Posterior cingulate gyrus (tissue), 11 donors: ENCODE results near the gene ROM1.
"Not testable (repeated sequence)": the region's sequence is repeated elsewhere in the genome, so short reads cannot be mapped to it uniquely, and the experiment has no call there.

Experiments
- DNase-seq, 10 donors: peaks; one replicate each; pipeline versions ENCODE4 v3.0.0 to v3.0.0-alpha.2; 2020 to 2021; ENCODE audit warnings: mixed read lengths in 3 of 10
- intact Hi-C: fragments of 100-400 bp; cut with DNase I; formaldehyde crosslinking; loops from one replicate; pipeline ENCODE4 v1.15.1; 2023

The ROM1 gene

GRCh38 chr11:62603776-62604299, 9.2 kb upstream of the ROM1 start:
- peak in 1 of 10 donors; percentile 38 for DNase-seq
- intact Hi-C loops = no loop called here

- intact Hi-C loops = no loop called here
- peak in 1 of 10 donors; percentile 40 for DNase-seq
These were observed 8.5 kb upstream of the ROM1 start for GRCh38 chr11:62604460-62605120.

GRCh38 chr11:62605467-62605866, 7.6 kb upstream of the ROM1 start:
- DNase-seq = peak in 1 of 10 donors; percentile 33
- intact Hi-C loops = no loop called here

GRCh38 chr11:62605902-62606301, 7.2 kb upstream of the ROM1 start:
- DNase-seq = peak in 1 of 10 donors; percentile 34
- intact Hi-C loops = no loop called here

- DNase-seq = peak in 1 of 10 donors; percentile 48
- intact Hi-C loops = no loop called here
These were observed 5.3 kb upstream of the ROM1 start for GRCh38 chr11:62607714-62608113.

GRCh38 chr11:62608776-62609175, 4.3 kb upstream of the ROM1 start:
- intact Hi-C loops = no loop called here
- DNase-seq = peak in 1 of 10 donors; percentile 51

GRCh38 chr11:62610403-62610802, 2.7 kb upstream of the ROM1 start:
- DNase-seq = no peak
- intact Hi-C loops = no loop called here

GRCh38 chr11:62610814-62611704, 2.0 kb upstream of the ROM1 start:
- intact Hi-C loops = no loop called here
- peak in 1 of 10 donors; percentile 43 for DNase-seq

- intact Hi-C loops = no loop called here
These were observed 1.2 kb upstream of the ROM1 start for GRCh38 chr11:62611705-62612365.

GRCh38 chr11:62613291-62613778, 278 bp downstream of the ROM1 start:
- intact Hi-C loops = loop anchor here (1.0 kb wide), 1 partner anchor 8 kb away; the partner anchor contains the start of gene B3GAT3
- DNase-seq = peak in 2 of 10 donors; percentile 13 to 87

More at GRCh38 chr11:62611705-62612365, 1.2 kb upstream of the ROM1 start:
- peak in 5 of 10 donors; percentile 11 to 91 (median 47) for DNase-seq

GRCh38 chr11:62614275-62614674, 1.2 kb downstream of the ROM1 start:
- peak in 5 of 10 donors; percentile 28 to 87 (median 81) for DNase-seq
- intact Hi-C loops = no loop called here

GRCh38 chr11:62615521-62615920, 2.5 kb downstream of the ROM1 start:
- no peak for DNase-seq
- intact Hi-C loops = no loop called here

GRCh38 chr11:62616957-62617356, 3.9 kb downstream of the ROM1 start:
- DNase-seq, intact Hi-C loops: not testable (repeated sequence)

GRCh38 chr11:62621027-62621566, 8.0 kb downstream of the ROM1 start:
- intact Hi-C loops = loop anchor here (1.0 to 5.0 kb wide), 3 partner anchors 8 to 49 kb away; partner anchors contain the start of genes EEF1G, MTA2 and ROM1
- no peak for DNase-seq

GRCh38 chr11:62621567-62622470, 8.8 kb downstream of the ROM1 start, which contains the start of gene B3GAT3:
Gene B3GAT3 (minus strand): TSS chr11:62621986. CDS start chr11:62621947, 39 bp downstream.
- DNase-seq = peak; percentile 97 to 100 (median 98)
- intact Hi-C loops = loop anchor here (1.0 to 5.0 kb wide), 4 partner anchors 9 to 50 kb away; partner anchors contain the start of genes EEF1G, GANAB, MTA2 and ROM1

- peak in 1 of 10 donors; percentile 18 for DNase-seq
- intact Hi-C loops = loop anchor here (1.0 to 5.0 kb wide), 2 partner anchors 24 to 50 kb away; partner anchors contain the start of genes EEF1G and GANAB
These were observed 9.5 kb downstream of the ROM1 start for GRCh38 chr11:62622476-62623089.

- intact Hi-C loops = no loop called here
- peak in 1 of 10 donors; percentile 57 for DNase-seq
These were observed 14.7 kb downstream of the ROM1 start for GRCh38 chr11:62627713-62628112.

GRCh38 chr11:62632492-62632891, 19.4 kb downstream of the ROM1 start:
- peak in 1 of 10 donors; percentile 37 for DNase-seq
- intact Hi-C loops = no loop called here
